Tibial nerve (tissue), 4 donors: ENCODE data around the gene MAPK8. TPM values are rescaled to one million over a fixed set of nuclear protein-coding genes. Genes with fewer than 3 reads are reported as not detected.

Experiments used
- DNase-seq, 2 donors: peaks; one replicate each; pipeline ENCODE4 v3.0.0-alpha.2; 2019; ENCODE audit warnings: low spot score in 2 of 2
- H3K27ac ChIP-seq, 4 donors: fragments of 200-600 bp; sonication (generic) in 3 of 4; one replicate each; pipeline ENCODE4 v1.5.1; 2017 to 2019; ENCODE audit warnings: mild to moderate bottlenecking in 1 of 4
- H3K27me3 ChIP-seq, 2 donors: fragments of 200-600 bp; sonication (generic) in 1 of 2; one replicate each; pipeline versions ENCODE4 v1.5.1 to v1.6.0; 2017 to 2019
- H3K36me3 ChIP-seq, 3 donors: fragments of 200-600 bp; sonication (generic); one replicate each; pipeline ENCODE4 v1.5.1; 2018 to 2019
- H3K4me1 ChIP-seq, 4 donors: fragments of 200-600 bp; sonication (generic) in 3 of 4; one replicate each; pipeline ENCODE4 v1.5.1; 2017 to 2019
- H3K4me3 ChIP-seq, 4 donors: fragments of 200-600 bp; sonication (generic) in 3 of 4; one replicate each; pipeline ENCODE4 v1.5.1; 2017 to 2019; ENCODE audit warnings: mild to moderate bottlenecking in 1 of 4, moderate library complexity in 1 of 4
- H3K9me3 ChIP-seq, 4 donors: fragments of 200-600 bp; sonication (generic) in 3 of 4; one replicate each; pipeline ENCODE4 v1.5.1; 2017 to 2019
- EP300 ChIP-seq, 2 donors: sonication (generic); formaldehyde crosslinking; IDR thresholded peaks; one replicate each; pipeline ENCODE4 v1.6.1; 2017; ENCODE audit warnings: antibody characterized with exemption in 2 of 2, mild to moderate bottlenecking in 1 of 2
- POLR2A ChIP-seq, 2 donors: fragments of 450-650 bp; IDR thresholded peaks; one replicate each; pipeline ENCODE4 v1.6.1; 2017; ENCODE audit warnings: antibody characterized with exemption in 2 of 2, mild to moderate bottlenecking in 2 of 2, moderate library complexity in 2 of 2
- WGBS, 2 donors: methylation state at CpG; one replicate each; pipeline ENCODE4 v1.1.5; 2018; 5-methylcytosine and 5-hydroxymethylcytosine counted together
- total RNA-seq, 4 donors: library from RNA; depleted of rRNA; stranded (reverse); fragments of >200 nt; gene quantifications; one replicate each; pipeline ENCODE4 v1.1.0, GENCODE V29; 2016
- TF ChIP-seq, protein P1 (sequence below), 5 experiments: fragments of 200-600 bp in 3 of 5; fragments of 450-650 bp in 2 of 5; sonication (generic) in 3 of 5; IDR thresholded peaks; one replicate each; pipeline ENCODE4 v1.5.1; 2016 to 2019; ENCODE audit warnings: antibody characterized with exemption in 5 of 5, mild to moderate bottlenecking in 3 of 5, moderate library complexity in 2 of 5

Gene MAPK8
- total RNA-seq, 4 donors from 2014 or later: 53.4 to 65.6 (median 62.2) TPM

GRCh38 chr10:48439581-48440041 is 133.1 kb downstream of the MAPK8 start:
- H3K27me3 ChIP-seq: no peaks in the 10 kb centered on the region
- H3K36me3 ChIP-seq: peaks cover 0 to 34% (median 0%) of the 10 kb centered on the region in 3 donors
- no peaks in the 10 kb centered on the region for H3K4me1 ChIP-seq
- DNase-seq: no peak
- H3K27ac ChIP-seq: no peak overlapping the region
- no peaks in the 10 kb centered on the region for H3K9me3 ChIP-seq
- WGBS, 2 donors: 59 to 64% methylated on average over 10 of the region's 10 CpGs
- TF ChIP-seq POLR2A (IDR thresholded peaks at IDR 0.05) (no peak), EP300 (IDR thresholded peaks at IDR 0.05) (no peak)
- TF ChIP-seq, protein P1, sequence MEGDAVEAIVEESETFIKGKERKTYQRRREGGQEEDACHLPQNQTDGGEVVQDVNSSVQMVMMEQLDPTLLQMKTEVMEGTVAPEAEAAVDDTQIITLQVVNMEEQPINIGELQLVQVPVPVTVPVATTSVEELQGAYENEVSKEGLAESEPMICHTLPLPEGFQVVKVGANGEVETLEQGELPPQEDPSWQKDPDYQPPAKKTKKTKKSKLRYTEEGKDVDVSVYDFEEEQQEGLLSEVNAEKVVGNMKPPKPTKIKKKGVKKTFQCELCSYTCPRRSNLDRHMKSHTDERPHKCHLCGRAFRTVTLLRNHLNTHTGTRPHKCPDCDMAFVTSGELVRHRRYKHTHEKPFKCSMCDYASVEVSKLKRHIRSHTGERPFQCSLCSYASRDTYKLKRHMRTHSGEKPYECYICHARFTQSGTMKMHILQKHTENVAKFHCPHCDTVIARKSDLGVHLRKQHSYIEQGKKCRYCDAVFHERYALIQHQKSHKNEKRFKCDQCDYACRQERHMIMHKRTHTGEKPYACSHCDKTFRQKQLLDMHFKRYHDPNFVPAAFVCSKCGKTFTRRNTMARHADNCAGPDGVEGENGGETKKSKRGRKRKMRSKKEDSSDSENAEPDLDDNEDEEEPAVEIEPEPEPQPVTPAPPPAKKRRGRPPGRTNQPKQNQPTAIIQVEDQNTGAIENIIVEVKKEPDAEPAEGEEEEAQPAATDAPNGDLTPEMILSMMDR (IDR thresholded peaks at IDR 0.05): no peak
- no peak overlapping the region for H3K4me3 ChIP-seq

- no peak for TF ChIP-seq POLR2A (IDR thresholded peaks at IDR 0.05)
- TF ChIP-seq, protein P1 (IDR thresholded peaks at IDR 0.05): no peak
- no peak for TF ChIP-seq EP300 (IDR thresholded peaks at IDR 0.05)
- no peak for DNase-seq
- no peak overlapping the region for H3K27ac ChIP-seq
- no peak overlapping the region for H3K4me3 ChIP-seq
- H3K4me1 ChIP-seq: no peaks in the 10 kb centered on the region
- peaks cover 0 to 25% (median 0%) of the 10 kb centered on the region in 3 donors for H3K36me3 ChIP-seq
- no peaks in the 10 kb centered on the region for H3K9me3 ChIP-seq
- no peaks in the 10 kb centered on the region for H3K27me3 ChIP-seq
- WGBS, 2 donors: 91 to 99% methylated on average over 4 of the region's 4 CpGs
These were observed 134.3 kb downstream of the MAPK8 start for GRCh38 chr10:48440771-48441170.

GRCh38 chr10:48442090-48442808 is 135.8 kb downstream of the MAPK8 start:
- H3K36me3 ChIP-seq: peaks cover 0 to 12% (median 0%) of the 10 kb centered on the region in 3 donors
- no peak overlapping the region for H3K27ac ChIP-seq
- H3K4me3 ChIP-seq: no peak overlapping the region
- DNase-seq: no peak
- no peaks in the 10 kb centered on the region for H3K4me1 ChIP-seq
- H3K27me3 ChIP-seq: no peaks in the 10 kb centered on the region
- 81 to 83% methylated on average over 6 to 11 of the region's 11 CpGs for WGBS, 2 donors
- no peaks in the 10 kb centered on the region for H3K9me3 ChIP-seq
- TF ChIP-seq EP300 (IDR thresholded peaks at IDR 0.05) (no peak), POLR2A (IDR thresholded peaks at IDR 0.05) (no peak)
- TF ChIP-seq, protein P1 (IDR thresholded peaks at IDR 0.05): no peak

DNA sequence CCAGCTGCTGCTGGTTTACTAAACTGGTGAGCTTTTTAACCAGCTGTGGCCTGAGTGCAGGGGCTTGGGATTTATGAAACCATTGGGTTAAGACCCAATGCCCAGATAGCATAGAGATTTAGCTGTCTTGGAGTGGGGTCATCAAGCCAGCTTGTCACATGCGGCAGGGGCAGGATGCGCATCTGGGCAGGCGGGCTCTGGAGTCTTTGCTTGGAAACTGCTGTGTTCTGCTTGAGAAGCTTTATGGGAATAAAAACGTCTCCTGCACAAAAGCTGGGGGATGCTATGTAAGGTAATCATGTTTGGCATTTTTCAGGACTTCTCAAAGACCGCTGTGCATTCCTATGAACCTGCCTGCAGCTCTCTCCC is 136.3 kb downstream of the MAPK8 start:
- no peaks in the 10 kb centered on the region for H3K4me1 ChIP-seq
- TF ChIP-seq EP300 (IDR thresholded peaks at IDR 0.05) (no peak), POLR2A (IDR thresholded peaks at IDR 0.05) (no peak)
- TF ChIP-seq, protein P1 (IDR thresholded peaks at IDR 0.05): no peak
- H3K27ac ChIP-seq: no peak overlapping the region
- no peak overlapping the region for H3K4me3 ChIP-seq
- peaks cover 0 to 7% (median 0%) of the 10 kb centered on the region in 3 donors for H3K36me3 ChIP-seq
- WGBS, 2 donors: 80 to 81% methylated on average over 5 of the region's 5 CpGs
- no peak for DNase-seq
- H3K27me3 ChIP-seq: no peaks in the 10 kb centered on the region
- H3K9me3 ChIP-seq: no peaks in the 10 kb centered on the region

DNA sequence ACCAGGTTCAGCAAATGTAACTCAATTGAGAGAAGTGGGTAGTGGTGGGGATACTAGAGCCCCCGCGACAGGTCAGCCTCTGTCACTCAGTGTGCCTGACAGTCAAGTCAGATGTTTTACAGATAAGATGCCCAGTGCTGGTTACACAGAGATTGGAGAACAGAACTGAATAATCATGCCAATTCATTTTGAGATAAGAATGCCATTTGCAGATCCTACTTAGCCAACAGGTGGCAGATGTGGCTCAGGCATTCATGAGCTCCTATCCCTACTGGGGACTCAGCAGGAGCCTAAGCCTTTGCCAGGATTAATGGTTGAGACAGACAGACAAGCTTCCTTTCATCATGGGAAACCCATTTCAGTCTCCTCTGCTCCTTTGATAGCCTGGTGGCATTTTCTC is 137.8 kb downstream of the MAPK8 start:
- WGBS, 2 donors: 75 to 77% methylated on average over 2 of the region's 2 CpGs

More for the DNA sequence above, 137.8 kb downstream of the MAPK8 start:
- no peak for DNase-seq
- H3K4me3 ChIP-seq: no peak overlapping the region
- no peak overlapping the region for H3K27ac ChIP-seq
- no peaks in the 10 kb centered on the region for H3K36me3 ChIP-seq
- H3K9me3 ChIP-seq: no peaks in the 10 kb centered on the region
- TF ChIP-seq, protein P1 (IDR thresholded peaks at IDR 0.05): no peak
- TF ChIP-seq POLR2A (IDR thresholded peaks at IDR 0.05) (no peak), EP300 (IDR thresholded peaks at IDR 0.05) (no peak)
- no peaks in the 10 kb centered on the region for H3K4me1 ChIP-seq
- H3K27me3 ChIP-seq: no peaks in the 10 kb centered on the region
